ENCODE results near the gene ATF7. TPM values are rescaled to one million over a fixed set of nuclear protein-coding genes. Genes with fewer than 3 reads are reported as not detected.

ATF7 gene
- polyA plus RNA-seq, 3 donors: 21.7 to 27.9 (median 24.4) TPM

DNA sequence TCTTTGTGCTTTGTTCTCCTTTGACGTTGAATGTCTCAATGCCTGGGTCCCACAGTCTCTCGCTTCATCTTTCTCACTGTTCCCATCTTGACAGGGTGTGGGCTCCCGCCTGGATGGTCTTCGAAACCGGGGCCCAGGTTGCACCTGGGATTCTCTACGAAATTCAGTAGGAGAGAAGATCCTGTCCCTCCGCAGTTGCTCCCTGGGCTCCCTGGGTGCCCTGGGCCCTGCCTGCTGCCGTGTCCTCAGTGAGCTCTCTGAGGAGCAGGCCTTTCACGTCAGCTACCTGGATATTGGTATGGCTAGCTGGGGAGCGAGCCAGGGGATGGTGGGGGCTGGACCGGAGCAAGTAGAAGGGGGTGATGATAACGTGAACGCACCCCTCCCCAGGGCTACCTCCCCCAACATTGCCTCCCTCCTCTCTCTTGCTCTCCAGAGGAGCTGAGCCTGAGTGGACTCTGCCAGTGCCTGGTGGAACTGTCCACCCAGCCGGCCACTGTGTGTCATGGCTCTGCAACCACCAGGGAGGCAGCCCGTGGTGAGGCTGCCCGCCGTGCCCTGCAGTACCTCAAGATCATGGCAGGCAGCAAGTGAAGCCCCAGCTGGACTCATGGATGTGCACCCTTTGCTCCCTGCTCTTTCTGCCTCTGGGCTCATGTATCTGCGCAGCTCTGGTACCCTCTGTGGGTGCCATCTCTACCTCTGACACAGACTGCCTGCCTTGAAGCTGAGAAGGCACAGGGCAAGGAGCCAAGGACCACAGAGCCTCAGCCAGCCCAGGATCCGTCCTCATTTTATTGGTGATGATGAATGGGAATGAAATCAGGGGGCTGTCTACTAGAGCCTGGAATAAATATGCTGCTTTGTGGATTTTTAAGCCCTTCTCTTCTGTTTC, 120.4 kb downstream of the ATF7 start:
- Histone ChIP-seq H3K27me3 (ENCODE audit: control insufficient read depth in 2 of 2, insufficient read depth in 2 of 2, low read length in 2 of 2) (no peaks in the 10 kb centered on the region), H3K4me1 (ENCODE audit: control insufficient read depth in 1 of 2, insufficient read depth in 2 of 2, low read length in 2 of 2) (peaks cover 13 to 20% of the 10 kb centered on the region in 2 donors), H3K9me3 (replicated peaks in 1 of 2; ENCODE audit: control insufficient read depth in 1 of 2, insufficient read depth in 1 of 2, low read length in 2 of 2) (no peaks in the 10 kb centered on the region), H3K36me3 (replicated peaks in 1 of 2; ENCODE audit: control insufficient read depth in 1 of 2, insufficient read depth in 2 of 2, low read length in 2 of 2) (peaks cover 40 to 55% of the 10 kb centered on the region in 2 donors), H3K27ac (ENCODE audit: low read depth in 1 of 2, low read length in 2 of 2) (peak overlapping the region in 1 of 2 donors; percentile 41), H3K9ac (ENCODE audit: insufficient read depth, low read length, poor library complexity, severe bottlenecking) (no peak overlapping the region), H2AFZ (ENCODE audit: insufficient read depth, low read depth, low read length, poor library complexity, severe bottlenecking) (no peak overlapping the region), H3K4me2 (replicated peaks; ENCODE audit: extremely low read depth, low read length, poor library complexity, severe bottlenecking) (no peak overlapping the region), H4K20me1 (ENCODE audit: insufficient read depth, low read length) (no peaks in the 10 kb centered on the region), H3K4me3 (replicated peaks in 1 of 3; ENCODE audit: low read depth in 2 of 3, low read length in 3 of 3) (no peak overlapping the region), H3K79me2 (ENCODE audit: insufficient read depth, low read length) (peaks cover 18% of the 10 kb centered on the region)
- Mint-ChIP-seq H3K36me3 (peaks cover 36 to 56% of the 10 kb centered on the region in 2 donors), H3K4me1 (peaks cover 23% of the 10 kb centered on the region), H3K9me3 (no peaks in the 10 kb centered on the region), H3K27ac (peak overlapping the region in 4 of 7 donors; percentile 15 to 74 (median 44)), H3K4me3 (no peak overlapping the region), H3K27me3 (ENCODE audit: low read depth in 3 of 3) (peaks cover 0 to 4% (median 0%) of the 10 kb centered on the region in 3 donors)
- DNase-seq: no peak
- intact Hi-C loops (cut with micrococcal nuclease): loop anchor here in 1 of 2 donors (10.0 kb wide), 1 partner anchor 291 kb away; no protein-coding TSS in a partner anchor
- 96% methylated on average over 13 of the region's 19 CpGs for WGBS (ENCODE audit: insufficient coverage)
- TF ChIP-seq, protein P1, sequence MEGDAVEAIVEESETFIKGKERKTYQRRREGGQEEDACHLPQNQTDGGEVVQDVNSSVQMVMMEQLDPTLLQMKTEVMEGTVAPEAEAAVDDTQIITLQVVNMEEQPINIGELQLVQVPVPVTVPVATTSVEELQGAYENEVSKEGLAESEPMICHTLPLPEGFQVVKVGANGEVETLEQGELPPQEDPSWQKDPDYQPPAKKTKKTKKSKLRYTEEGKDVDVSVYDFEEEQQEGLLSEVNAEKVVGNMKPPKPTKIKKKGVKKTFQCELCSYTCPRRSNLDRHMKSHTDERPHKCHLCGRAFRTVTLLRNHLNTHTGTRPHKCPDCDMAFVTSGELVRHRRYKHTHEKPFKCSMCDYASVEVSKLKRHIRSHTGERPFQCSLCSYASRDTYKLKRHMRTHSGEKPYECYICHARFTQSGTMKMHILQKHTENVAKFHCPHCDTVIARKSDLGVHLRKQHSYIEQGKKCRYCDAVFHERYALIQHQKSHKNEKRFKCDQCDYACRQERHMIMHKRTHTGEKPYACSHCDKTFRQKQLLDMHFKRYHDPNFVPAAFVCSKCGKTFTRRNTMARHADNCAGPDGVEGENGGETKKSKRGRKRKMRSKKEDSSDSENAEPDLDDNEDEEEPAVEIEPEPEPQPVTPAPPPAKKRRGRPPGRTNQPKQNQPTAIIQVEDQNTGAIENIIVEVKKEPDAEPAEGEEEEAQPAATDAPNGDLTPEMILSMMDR (IDR thresholded peaks at IDR 0.05): no peak

- Histone ChIP-seq H3K79me2 (ENCODE audit: insufficient read depth, low read length) (peaks cover 18% of the 10 kb centered on the region), H3K4me1 (ENCODE audit: control insufficient read depth in 1 of 2, insufficient read depth in 2 of 2, low read length in 2 of 2) (peaks cover 16 to 23% of the 10 kb centered on the region in 2 donors), H4K20me1 (ENCODE audit: insufficient read depth, low read length) (no peaks in the 10 kb centered on the region), H3K27me3 (ENCODE audit: control insufficient read depth in 2 of 2, insufficient read depth in 2 of 2, low read length in 2 of 2) (no peaks in the 10 kb centered on the region), H3K4me3 (replicated peaks in 1 of 3; ENCODE audit: low read depth in 2 of 3, low read length in 3 of 3) (no peak overlapping the region), H3K9me3 (replicated peaks in 1 of 2; ENCODE audit: control insufficient read depth in 1 of 2, insufficient read depth in 1 of 2, low read length in 2 of 2) (no peaks in the 10 kb centered on the region), H3K4me2 (replicated peaks; ENCODE audit: extremely low read depth, low read length, poor library complexity, severe bottlenecking) (no peak overlapping the region), H2AFZ (ENCODE audit: insufficient read depth, low read depth, low read length, poor library complexity, severe bottlenecking) (no peak overlapping the region), H3K9ac (ENCODE audit: insufficient read depth, low read length, poor library complexity, severe bottlenecking) (no peak overlapping the region), H3K27ac (ENCODE audit: low read depth in 1 of 2, low read length in 2 of 2) (peak overlapping the region; percentile 4 to 41), H3K36me3 (replicated peaks in 1 of 2; ENCODE audit: control insufficient read depth in 1 of 2, insufficient read depth in 2 of 2, low read length in 2 of 2) (peaks cover 33 to 48% of the 10 kb centered on the region in 2 donors)
- Mint-ChIP-seq H3K4me3 (no peak overlapping the region), H3K9me3 (no peaks in the 10 kb centered on the region), H3K27me3 (ENCODE audit: low read depth in 3 of 3) (peaks cover 0 to 4% (median 0%) of the 10 kb centered on the region in 3 donors), H3K27ac (peak overlapping the region in 4 of 7 donors; percentile 59 to 74 (median 62)), H3K4me1 (peaks cover 24% of the 10 kb centered on the region), H3K36me3 (peaks cover 30 to 49% of the 10 kb centered on the region in 2 donors)
- TF ChIP-seq, protein P1 (IDR thresholded peaks at IDR 0.05): no peak
- intact Hi-C loops (cut with micrococcal nuclease): loop anchor here in 1 of 2 donors (10.0 kb wide), 1 partner anchor 290 kb away; no protein-coding TSS in a partner anchor
- WGBS (ENCODE audit: insufficient coverage): 84% methylated on average over 9 of the region's 10 CpGs
- DNase-seq: peak in 1 of 3 donors; percentile 21
Measured at GRCh38 chr12:53505086-53505485, 121.1 kb downstream of the ATF7 start.

All from CD14-positive monocyte (primary cell).